ENCODE data around the gene B4GALT2.

B4GALT2 gene

GRCh38 chr1:43973981-43974442 is 5.0 kb upstream of the B4GALT2 start:
- TF ChIP-seq, protein P1, sequence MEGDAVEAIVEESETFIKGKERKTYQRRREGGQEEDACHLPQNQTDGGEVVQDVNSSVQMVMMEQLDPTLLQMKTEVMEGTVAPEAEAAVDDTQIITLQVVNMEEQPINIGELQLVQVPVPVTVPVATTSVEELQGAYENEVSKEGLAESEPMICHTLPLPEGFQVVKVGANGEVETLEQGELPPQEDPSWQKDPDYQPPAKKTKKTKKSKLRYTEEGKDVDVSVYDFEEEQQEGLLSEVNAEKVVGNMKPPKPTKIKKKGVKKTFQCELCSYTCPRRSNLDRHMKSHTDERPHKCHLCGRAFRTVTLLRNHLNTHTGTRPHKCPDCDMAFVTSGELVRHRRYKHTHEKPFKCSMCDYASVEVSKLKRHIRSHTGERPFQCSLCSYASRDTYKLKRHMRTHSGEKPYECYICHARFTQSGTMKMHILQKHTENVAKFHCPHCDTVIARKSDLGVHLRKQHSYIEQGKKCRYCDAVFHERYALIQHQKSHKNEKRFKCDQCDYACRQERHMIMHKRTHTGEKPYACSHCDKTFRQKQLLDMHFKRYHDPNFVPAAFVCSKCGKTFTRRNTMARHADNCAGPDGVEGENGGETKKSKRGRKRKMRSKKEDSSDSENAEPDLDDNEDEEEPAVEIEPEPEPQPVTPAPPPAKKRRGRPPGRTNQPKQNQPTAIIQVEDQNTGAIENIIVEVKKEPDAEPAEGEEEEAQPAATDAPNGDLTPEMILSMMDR (IDR thresholded peaks at IDR 0.05): no peak
- peaks cover 30% of the 10 kb centered on the region for H3K36me3 ChIP-seq
- peak overlapping the region; percentile 96 for H3K4me3 ChIP-seq (ENCODE audit: low read depth in 1 of 2, low read length in 1 of 2)
- H3K27ac ChIP-seq: peak overlapping the region; percentile 98
- no peaks in the 10 kb centered on the region for H3K27me3 ChIP-seq
- no peaks in the 10 kb centered on the region for H3K9me3 ChIP-seq
- peaks cover 57 to 60% of the 10 kb centered on the region in 2 experiments for H3K4me1 ChIP-seq (ENCODE audit: control insufficient read depth in 1 of 2, insufficient read depth in 1 of 2, low read depth in 1 of 2, low read length in 1 of 2)

- TF ChIP-seq, protein P1 (IDR thresholded peaks at IDR 0.05): peak; percentile 43
- Histone ChIP-seq H3K27ac (peak within 1 kb of the TSS; percentile 98), H3K9me3 (no peaks in the 10 kb centered on the region), H3K4me1 (ENCODE audit: control insufficient read depth in 1 of 2, insufficient read depth in 1 of 2, low read depth in 1 of 2, low read length in 1 of 2) (peaks cover 54 to 55% of the 10 kb centered on the region in 2 experiments), H3K36me3 (peaks cover 30% of the 10 kb centered on the region), H3K4me3 (ENCODE audit: low read depth in 1 of 2, low read length in 1 of 2) (peak within 1 kb of the TSS; percentile 96), H3K27me3 (peaks cover 4% of the 10 kb centered on the region)
Observed at GRCh38 chr1:43974443-43975248, 4.4 kb upstream of the B4GALT2 start, which contains the start of gene ATP6V0B. TSS of gene ATP6V0B (plus strand) at chr1:43974960. CDS start at chr1:43975041, 81 bp downstream.

- Histone ChIP-seq H3K4me1 (ENCODE audit: control insufficient read depth in 1 of 2, insufficient read depth in 1 of 2, low read depth in 1 of 2, low read length in 1 of 2) (peaks cover 54 to 56% of the 10 kb centered on the region in 2 experiments), H3K27me3 (peaks cover 12% of the 10 kb centered on the region), H3K4me3 (ENCODE audit: low read depth in 1 of 2, low read length in 1 of 2) (peak overlapping the region; percentile 96), H3K9me3 (no peaks in the 10 kb centered on the region), H3K36me3 (peaks cover 30% of the 10 kb centered on the region), H3K27ac (peak overlapping the region; percentile 98)
- TF ChIP-seq, protein P1 (IDR thresholded peaks at IDR 0.05): peak; percentile 3
Observed at GRCh38 chr1:43975249-43975961, 3.6 kb upstream of the B4GALT2 start.

- H3K4me1 ChIP-seq (ENCODE audit: control insufficient read depth in 1 of 2, insufficient read depth in 1 of 2, low read depth in 1 of 2, low read length in 1 of 2): peaks cover 60% of the 10 kb centered on the region in 2 experiments
- H3K4me3 ChIP-seq (ENCODE audit: low read depth in 1 of 2, low read length in 1 of 2): peak overlapping the region; percentile 96
- TF ChIP-seq, protein P1 (IDR thresholded peaks at IDR 0.05): no peak
- peaks cover 13% of the 10 kb centered on the region for H3K27me3 ChIP-seq
- no peaks in the 10 kb centered on the region for H3K9me3 ChIP-seq
- H3K36me3 ChIP-seq: peaks cover 30% of the 10 kb centered on the region
- H3K27ac ChIP-seq: peak overlapping the region; percentile 98
Observed at GRCh38 chr1:43976045-43976444, 3.0 kb upstream of the B4GALT2 start.

DNA sequence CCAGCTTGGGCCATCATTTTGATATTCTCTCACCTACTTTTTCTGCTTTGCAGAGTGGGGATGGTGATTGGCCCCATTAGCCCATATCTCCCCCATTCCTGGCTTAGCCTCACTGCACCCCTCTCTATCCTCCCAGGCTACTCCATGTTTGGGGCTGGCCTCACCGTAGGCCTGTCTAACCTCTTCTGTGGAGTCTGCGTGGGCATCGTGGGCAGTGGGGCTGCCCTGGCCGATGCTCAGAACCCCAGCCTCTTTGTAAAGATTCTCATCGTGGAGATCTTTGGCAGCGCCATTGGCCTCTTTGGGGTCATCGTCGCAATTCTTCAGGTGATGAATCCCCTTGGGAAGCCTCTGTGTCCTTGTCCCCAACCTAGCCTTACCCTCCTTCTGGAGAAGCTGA is 2.1 kb upstream of the B4GALT2 start:
- peaks cover 64 to 68% of the 10 kb centered on the region in 2 experiments for H3K4me1 ChIP-seq (ENCODE audit: control insufficient read depth in 1 of 2, insufficient read depth in 1 of 2, low read depth in 1 of 2, low read length in 1 of 2)

More for the DNA sequence above, 2.1 kb upstream of the B4GALT2 start:
- peaks cover 30% of the 10 kb centered on the region for H3K36me3 ChIP-seq
- TF ChIP-seq, protein P1 (IDR thresholded peaks at IDR 0.05): no peak
- peak overlapping the region; percentile 98 for H3K27ac ChIP-seq
- no peaks in the 10 kb centered on the region for H3K9me3 ChIP-seq
- H3K27me3 ChIP-seq: peaks cover 13% of the 10 kb centered on the region
- H3K4me3 ChIP-seq (ENCODE audit: low read depth in 1 of 2, low read length in 1 of 2): peak overlapping the region; percentile 96
